ENCODE measurements around the gene CNGA2.
"Not testable (repeated sequence)": the region's sequence is repeated elsewhere in the genome, so short reads cannot be mapped to it uniquely, and the experiment has no call there.

CNGA2 gene

GRCh38 chrX:151734446-151734845 lies at the start of gene CNGA2:
Gene CNGA2, plus strand, starts transcription at chrX:151734746. Its CDS starts 3,738 bp downstream, at chrX:151738484.
- no peak for DNase-seq

DNA sequence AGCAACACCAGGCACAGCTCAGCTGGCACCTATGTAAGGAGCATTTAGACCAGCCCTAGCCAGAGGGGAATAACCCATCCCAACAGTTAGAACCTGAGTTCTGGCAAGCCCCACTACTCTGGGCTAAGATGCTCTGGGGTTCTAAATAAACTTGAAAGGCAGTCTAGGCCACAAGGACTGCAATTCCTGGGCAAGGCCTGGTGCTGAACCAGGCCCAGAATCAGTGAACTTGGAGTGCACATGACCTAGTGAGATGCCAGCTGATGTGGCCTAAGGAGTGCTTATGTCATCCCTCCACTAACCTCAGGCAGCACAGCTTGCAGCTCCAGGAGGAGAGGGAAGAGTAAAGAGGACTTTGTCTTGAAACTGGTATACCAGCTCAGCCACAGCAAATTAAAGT lies 46.9 kb upstream of the CNGA2 start:
- DNase-seq: no peak

GRCh38 chrX:151688695-151689094 lies 45.9 kb upstream of the CNGA2 start:
- DNase-seq: no peak

DNA sequence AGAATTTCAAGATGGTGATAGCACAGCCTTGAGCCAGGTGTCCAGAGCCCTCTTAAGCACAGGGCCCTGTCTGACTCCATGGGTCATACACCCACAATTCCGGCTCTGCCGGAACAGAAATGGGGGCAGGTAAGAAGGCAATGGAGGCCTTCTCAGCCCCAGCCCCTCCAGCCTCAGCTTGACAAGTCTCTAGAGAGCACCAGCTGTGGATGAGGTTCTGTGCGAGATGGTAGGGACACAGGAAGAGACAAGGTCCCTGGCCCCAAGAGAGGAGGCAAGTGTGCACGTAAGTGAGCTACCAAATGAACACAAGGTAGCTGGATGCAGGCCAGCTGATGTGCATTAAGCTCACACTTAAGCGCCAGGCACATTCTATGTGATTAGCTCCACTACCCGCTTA lies 41.7 kb upstream of the CNGA2 start:
- DNase-seq: no peak

- DNase-seq: no peak
These were observed 40.4 kb upstream of the CNGA2 start for GRCh38 chrX:151694121-151694520.

DNA sequence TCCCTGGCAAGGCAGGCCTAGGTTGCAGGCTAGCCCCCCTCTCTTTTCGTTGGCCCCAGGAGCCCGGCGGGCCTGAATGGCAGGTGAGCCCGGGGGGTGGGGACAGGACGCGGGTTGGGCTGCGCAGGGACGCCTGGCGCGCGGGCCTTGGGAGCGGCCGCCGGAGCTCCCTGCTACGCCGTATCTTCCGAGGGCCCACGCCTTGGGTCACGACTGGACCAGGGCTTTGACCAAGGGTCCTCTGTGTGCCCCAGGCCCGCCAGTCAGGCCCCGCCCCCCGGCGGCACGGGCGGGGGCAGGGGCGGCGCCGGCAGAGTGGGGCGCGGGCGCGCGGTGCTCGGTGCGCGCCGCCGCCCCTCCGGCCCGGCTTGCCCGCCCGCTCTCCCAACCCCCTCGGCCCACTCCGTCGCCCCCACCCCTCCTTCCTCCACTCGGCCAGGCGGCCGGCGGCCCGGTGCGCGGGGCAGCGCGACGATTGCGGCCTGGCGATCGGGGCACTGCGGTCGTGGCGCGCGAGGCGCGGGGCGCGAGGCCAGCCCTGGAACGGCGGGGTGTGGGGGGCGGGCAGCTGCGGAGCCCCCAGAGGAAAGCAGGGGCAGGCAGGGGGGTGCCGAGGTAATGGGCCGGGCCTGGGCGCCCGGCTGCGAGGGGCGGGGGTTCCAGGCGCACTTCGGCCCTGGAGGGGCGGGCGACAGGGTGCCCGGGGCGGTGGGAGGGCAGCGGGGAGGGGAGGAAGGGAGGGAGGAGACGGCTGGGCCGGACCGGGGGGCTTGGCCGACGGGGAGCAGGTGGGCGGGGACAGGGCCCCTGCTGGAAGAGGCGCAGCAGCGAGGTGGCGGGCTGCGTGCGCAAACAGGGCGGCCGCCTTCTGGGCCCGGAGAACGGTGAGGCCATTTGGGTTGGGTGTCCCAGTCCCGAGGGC lies 39.6 kb upstream of the CNGA2 start, which contains the start of gene PRRG3:
PRRG3 (plus strand) TSS at position 798 of the 922 bp plus-strand sequence. CDS start 3,357 bp downstream, outside the sequence.
- no peak for DNase-seq

GRCh38 chrX:151695583-151696340 lies 38.8 kb upstream of the CNGA2 start:
- no peak for DNase-seq

DNA sequence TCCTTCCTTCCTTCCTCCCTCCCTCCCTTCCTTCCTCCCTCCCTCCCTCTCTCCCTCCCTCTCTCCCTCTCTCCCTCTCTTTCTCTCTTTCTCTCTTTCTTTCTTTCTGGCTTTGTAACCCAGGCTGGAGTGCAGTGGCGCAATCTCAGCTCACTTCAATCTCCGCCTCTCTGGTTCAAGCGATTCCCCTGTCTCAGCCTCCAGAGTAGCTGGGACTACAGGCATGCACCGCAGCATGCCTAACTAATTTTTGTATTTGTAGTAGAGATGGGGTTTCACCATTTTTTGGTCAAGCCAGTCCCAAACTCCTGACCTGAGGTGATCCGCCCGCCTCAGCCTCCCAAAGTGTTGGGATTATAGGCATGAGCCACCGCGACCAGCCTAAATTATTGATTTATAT lies 37.5 kb upstream of the CNGA2 start:
- DNase-seq: not testable (repeated sequence)

DNA sequence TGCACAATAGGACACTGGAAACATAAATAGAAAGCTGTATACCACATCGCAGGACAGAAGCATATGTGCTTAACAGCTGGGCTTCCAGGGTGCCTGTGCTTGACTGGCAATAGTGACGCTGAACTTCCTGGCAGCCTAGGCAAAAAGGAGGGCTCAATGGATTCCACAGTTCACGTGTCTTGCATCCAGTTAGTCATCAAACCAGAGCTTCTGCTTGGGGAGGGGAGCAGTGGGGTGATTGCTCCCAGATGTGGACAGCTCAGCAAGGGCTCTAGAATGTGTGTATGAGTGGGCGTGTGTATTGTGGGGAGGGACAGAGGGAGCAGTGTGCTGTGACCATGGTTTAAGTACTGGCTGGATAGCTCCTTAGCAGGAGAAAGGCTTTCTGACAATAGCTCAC lies 37.0 kb upstream of the CNGA2 start:
- no peak for DNase-seq

GRCh38 chrX:151698485-151698884 lies 36.1 kb upstream of the CNGA2 start:
- no peak for DNase-seq

DNA sequence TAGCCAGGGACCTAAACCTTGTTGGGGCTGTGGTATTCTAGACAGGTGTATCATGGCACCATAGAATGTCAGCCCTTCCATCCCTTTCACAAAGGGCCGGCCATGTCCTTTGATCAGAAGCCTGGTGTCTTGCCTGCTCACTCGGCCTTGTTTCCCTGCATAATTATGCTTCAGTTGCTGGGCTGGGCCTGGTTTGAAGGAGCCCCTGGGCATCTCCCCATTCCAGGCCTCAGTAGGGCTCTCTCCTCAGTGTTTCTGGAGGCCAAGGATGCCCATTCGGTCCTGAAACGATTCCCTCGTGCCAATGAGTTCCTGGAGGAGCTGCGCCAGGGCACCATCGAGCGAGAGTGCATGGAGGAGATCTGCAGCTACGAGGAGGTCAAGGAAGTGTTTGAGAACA lies 34.8 kb upstream of the CNGA2 start:
- DNase-seq: no peak

- DNase-seq: no peak
These were observed 34.0 kb upstream of the CNGA2 start for GRCh38 chrX:151700581-151700980.

DNA sequence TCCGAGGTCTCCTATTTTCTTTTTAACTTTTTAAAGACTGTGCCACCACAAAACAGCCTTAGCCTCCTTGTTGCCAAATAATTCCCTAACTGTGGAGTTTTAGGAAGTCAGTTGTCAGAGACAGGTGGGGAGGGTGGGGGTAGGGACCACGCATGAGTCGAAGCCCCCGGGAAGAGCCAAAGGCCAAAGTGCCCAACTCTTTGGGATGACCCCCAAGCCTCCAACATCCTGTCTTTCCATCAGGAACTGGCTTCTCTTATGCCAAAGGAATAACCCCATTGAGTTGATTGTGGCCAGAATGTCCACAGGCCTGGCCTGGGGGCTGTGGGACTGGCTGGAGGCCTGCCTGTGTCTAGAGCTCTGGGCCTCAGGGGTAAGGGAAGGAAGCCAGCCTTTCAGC lies 33.5 kb upstream of the CNGA2 start:
- DNase-seq: no peak

DNA sequence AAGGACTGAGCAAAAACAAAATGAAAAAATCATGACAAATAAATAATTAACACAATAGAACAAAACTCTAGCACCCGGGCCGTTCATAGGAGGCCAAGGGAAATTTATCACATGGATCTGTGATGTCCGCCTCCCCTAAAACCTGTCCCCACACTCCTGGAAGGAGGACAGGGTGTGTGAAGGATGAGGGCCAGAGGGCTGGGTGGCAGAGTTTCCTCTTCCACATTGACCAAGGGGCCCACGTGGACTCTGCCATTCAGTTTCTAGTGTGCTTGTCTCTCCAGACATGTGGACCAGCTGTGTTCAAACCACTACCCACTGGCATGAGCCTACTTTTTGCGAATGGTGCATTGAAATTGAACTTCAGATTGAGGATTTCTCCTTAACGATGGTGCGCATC lies 33.0 kb upstream of the CNGA2 start:
- no peak for DNase-seq

DNA sequence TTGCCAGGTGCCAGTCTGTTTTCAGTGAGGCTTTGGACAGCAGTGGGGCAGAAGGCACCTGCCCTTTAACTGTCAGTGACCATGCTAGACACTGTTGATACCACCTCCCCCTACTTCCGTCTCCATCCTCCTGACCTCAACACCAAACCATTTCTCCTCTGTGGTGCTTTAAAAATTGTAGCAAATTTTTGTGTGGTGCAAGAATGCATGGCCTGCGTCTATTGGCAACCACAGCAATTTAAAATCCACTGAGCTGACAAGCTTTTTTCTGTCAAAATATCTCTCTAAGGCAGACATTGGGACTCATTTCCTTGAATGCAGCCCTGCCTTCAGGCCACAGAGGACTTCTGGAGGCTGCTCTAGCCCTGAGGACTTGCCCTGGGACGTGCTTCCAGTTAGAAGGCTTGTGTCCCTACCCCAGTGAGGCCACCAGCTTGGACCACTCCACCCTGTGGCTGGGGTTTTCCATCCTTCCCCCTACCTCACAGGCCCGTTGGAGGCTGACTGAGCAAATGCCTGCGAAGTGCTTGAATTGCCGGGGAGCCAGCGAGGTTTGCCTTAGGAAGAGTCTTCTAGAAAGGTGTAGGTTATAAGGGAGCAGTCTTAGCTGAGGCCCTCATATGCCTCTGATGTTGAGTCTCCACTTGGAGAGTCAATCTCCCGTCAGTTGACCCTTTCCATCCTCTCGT lies 32.4 kb upstream of the CNGA2 start:
- DNase-seq: no peak

DNA sequence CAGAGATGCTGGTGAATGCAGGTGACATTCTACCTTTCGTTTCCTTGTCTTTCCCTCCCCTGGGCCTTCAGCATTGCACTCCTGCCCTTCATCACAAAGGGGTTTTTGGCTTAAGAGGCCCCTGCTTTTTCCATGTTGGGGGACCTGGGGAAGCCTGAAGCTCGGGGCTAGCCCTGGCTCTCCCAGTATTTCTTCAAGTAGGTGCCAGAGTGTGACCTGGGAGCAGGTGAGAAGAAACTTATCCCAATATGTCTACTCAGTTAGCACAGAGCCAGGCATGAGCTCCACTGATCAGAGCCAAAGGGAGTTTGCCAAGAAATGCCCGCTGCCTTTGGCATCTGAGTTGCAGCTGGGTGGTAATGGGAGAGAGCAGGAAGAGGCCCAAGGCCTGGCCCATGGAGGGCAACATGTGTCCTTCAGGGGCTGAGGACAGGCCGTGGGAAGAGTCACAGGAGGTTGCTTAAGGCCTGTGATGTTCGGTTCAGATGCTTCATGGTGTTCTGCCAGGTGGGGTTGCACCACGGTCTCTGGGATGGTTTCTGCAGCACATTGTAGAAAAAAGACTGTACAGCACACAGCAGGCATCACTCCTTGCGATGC lies 31.7 kb upstream of the CNGA2 start:
- no peak for DNase-seq

DNA sequence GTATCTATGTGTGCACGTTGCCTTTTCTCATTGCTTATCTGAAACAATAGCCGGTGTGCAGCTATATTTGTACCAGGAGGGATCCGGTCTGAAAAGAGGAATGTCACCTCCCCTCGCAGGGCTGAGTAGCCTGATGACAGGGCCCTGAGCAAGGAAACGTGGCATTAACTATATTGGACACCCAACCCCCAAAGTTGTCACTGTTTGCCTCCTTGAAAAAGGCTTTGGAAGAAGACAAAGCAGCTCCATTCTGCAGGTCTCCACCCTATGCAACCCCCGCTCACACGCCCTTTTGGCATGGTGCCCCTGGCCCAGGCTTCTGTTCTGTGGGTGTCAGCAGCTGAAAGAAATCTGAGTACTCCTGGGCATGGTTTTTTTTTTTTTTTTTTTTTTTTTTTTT lies 31.1 kb upstream of the CNGA2 start:
- no peak for DNase-seq

DNA sequence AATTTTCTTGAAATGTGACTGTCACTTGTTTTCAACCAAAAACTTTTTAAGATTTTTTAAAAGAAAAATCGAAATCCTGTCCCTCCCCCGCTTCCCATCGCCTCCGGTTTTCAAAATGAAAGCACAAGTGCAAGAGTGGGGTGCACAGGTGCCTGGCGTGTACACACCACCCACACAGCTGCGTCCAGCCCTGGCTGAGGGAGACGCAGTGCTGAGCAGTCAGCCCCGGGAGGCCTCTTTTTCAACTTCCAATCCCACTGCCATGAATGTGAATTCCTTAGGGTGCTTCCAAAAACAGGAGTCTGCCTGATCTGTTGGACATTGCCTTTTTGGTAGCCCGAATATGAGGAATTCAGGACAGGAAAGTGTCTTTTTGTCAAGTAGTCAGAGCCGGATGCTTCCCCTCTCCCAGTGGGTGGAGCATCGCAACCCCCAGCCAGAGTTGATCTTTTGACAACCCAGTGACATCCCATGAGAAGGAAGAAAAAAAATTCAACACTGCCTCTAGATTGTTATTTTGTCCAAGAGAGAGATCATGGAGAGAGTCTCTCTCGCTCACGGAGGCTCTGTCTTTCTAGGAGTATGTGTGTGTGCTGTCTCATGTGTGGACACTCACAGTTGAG lies 30.4 kb upstream of the CNGA2 start:
- no peak for DNase-seq

DNA sequence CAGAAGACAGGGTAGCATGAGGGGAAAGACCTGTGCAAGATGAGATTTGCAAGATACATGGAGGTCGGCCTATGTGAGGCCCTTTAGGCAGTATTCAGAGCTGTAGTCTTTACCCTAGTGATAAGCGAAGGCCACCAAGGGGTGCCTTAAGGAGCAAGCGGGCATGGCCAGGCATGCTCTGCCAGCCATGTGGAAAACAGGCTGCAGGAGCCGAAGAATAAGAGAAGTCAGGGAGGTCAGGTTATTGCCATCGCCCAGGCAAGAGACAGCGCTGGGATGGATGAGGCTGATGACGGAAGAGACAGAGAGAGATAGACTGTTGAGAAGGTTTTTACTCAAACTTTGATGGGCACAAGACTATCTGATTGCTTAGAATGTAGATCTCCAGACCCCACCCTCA lies 25.7 kb upstream of the CNGA2 start:
- no peak for DNase-seq

GRCh38 chrX:151710457-151710856 lies 24.1 kb upstream of the CNGA2 start:
- DNase-seq: no peak

GRCh38 chrX:151711154-151711553 lies 23.4 kb upstream of the CNGA2 start:
- DNase-seq: no peak

- DNase-seq: peak; percentile 15
These were observed 22.8 kb upstream of the CNGA2 start for GRCh38 chrX:151711787-151712186.

DNA sequence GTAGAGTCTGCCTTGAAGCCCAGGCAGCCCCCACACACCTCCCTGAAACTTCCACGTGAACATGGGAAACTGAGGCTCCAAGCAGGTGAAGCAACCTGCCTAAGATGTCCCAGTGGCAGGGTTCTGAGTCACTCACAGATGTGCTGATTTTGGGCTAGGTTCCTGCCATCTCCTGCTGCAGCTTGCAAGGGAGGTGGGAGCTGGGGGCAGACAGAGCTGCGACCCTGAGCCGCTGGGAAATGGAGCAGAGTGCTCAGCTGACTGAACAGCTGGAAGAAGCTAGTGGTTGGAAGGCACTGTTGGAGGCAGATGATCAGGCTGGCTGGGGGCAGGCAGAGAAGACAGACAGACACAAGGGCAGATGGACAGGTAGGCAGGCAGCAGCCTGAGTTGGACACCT lies 22.3 kb upstream of the CNGA2 start:
- no peak for DNase-seq
